Suprapubic skin (tissue), 3 donors: ENCODE results near the gene TMEM145.
"Not testable (repeated sequence)": the region's sequence is repeated elsewhere in the genome, so short reads cannot be mapped to it uniquely, and the experiment has no call there.

Experiments used
- CTCF ChIP-seq, 2 donors: fragments of 200-600 bp in 1 of 2; fragments of 450-650 bp in 1 of 2; sonication (generic) in 1 of 2; IDR thresholded peaks; one replicate each; pipeline ENCODE4 v1.5.1; 2016 to 2019; ENCODE audit warnings: antibody characterized with exemption in 2 of 2, mild to moderate bottlenecking in 1 of 2, moderate library complexity in 1 of 2
- POLR2A ChIP-seq, 2 donors: fragments of 450-650 bp; IDR thresholded peaks; one replicate each; pipeline ENCODE4 v1.6.1; 2017; ENCODE audit warnings: antibody characterized with exemption in 2 of 2, mild to moderate bottlenecking in 2 of 2, moderate library complexity in 2 of 2

DNA sequence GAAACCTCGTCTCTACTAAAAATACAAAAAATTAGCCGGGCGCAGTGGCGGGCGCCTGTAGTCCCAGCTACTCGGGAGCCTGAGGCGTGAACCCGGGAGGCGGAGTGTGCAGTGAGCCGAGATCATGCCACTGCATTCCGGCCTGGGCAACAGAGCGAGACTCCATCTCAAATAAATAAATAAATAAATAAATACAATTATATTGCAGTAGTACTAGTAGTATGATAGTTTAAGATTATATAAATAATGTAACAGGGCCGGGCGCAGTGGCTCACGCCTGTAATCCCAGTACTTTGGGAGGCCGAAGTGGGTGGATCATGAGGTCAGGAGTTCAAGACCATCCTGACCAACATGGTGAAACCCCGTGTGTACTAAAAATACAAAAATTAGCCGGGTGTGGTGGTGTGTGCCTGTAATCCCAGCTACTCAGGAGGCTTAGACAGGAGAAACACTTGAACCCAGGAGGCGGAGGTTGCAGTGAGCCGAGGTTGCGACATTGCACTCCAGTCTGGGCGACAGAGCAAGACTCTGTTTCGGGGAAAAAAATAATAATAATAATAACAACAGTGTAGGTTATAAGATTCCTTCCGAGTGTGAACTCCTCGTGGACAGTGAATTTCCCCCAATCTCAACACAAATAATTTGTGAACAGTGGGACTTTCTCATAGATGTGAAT is 46.0 kb upstream of the TMEM145 start:
- TF ChIP-seq CTCF, POLR2A (IDR thresholded peaks at IDR 0.05): not testable (repeated sequence)
